Hepatocyte (in vitro differentiated cells): Measurements from ENCODE around the gene CXCR3. TPM values are rescaled to one million over a fixed set of nuclear protein-coding genes. Genes with fewer than 3 reads are reported as not detected.
A peak's percentile ranks its signal among the peaks of the same experiment; 100 is the strongest.
"Not testable (repeated sequence)": the region's sequence is repeated elsewhere in the genome, so short reads cannot be mapped to it uniquely, and the experiment has no call there.

Experiments
- DNase-seq: peaks from one replicate; pipeline ENCODE4 v3.0.0-alpha.2; 2016; ENCODE audit warnings: low spot score
- H2AFZ ChIP-seq: fragments of 200-600 bp; sonication (generic); 2 replicates; pipeline ENCODE4 v1.6.0; 2016; ENCODE audit warnings: antibody characterized with exemption, mild to moderate bottlenecking
- H3K27ac ChIP-seq: fragments of 200-600 bp; sonication (generic); 2 replicates; pipeline ENCODE4 v1.5.1; 2016; ENCODE audit warnings: mild to moderate bottlenecking
- H3K27me3 ChIP-seq: fragments of 200-600 bp; sonication (generic); 2 replicates; pipeline ENCODE4 v1.6.1; 2016
- H3K36me3 ChIP-seq: fragments of 200-600 bp; sonication (generic); replicated peaks from 2 replicates; pipeline ENCODE4 v1.5.1; 2016; ENCODE audit warnings: low read depth; ENCODE audit not compliant: insufficient read depth
- H3K4me1 ChIP-seq: fragments of 200-600 bp; sonication (generic); 2 replicates; pipeline ENCODE4 v1.5.1; 2016; ENCODE audit warnings: mild to moderate bottlenecking, moderate library complexity; ENCODE audit not compliant: insufficient read depth
- H3K4me2 ChIP-seq: fragments of 200-600 bp; sonication (generic); 2 replicates; pipeline ENCODE4 v1.6.0; 2016
- H3K4me3 ChIP-seq: fragments of 200-600 bp; sonication (generic); 2 replicates; pipeline ENCODE4 v1.5.1; 2016; ENCODE audit warnings: mild to moderate bottlenecking
- H3K79me2 ChIP-seq: fragments of 200-600 bp; sonication (generic); 2 replicates; pipeline ENCODE4 v1.6.0; 2017; ENCODE audit warnings: mild to moderate bottlenecking
- H3K9me2 ChIP-seq: fragments of 200-600 bp; sonication (generic); replicated peaks from 2 replicates; pipeline ENCODE4 v1.6.0; 2017; ENCODE audit warnings: mild to moderate bottlenecking; ENCODE audit not compliant: insufficient read depth
- H3K9me3 ChIP-seq: fragments of 200-600 bp; sonication (generic); 2 replicates; pipeline ENCODE4 v1.5.1; 2016; ENCODE audit warnings: low read depth, mild to moderate bottlenecking
- H4K20me1 ChIP-seq: fragments of 200-600 bp; sonication (generic); 2 replicates; pipeline ENCODE4 v1.6.0; 2016; ENCODE audit warnings: mild to moderate bottlenecking; ENCODE audit not compliant: insufficient read depth, poor library complexity, severe bottlenecking
- EZH2 ChIP-seq: fragments of 200-600 bp; sonication (generic); IDR thresholded peaks from 2 replicates; pipeline ENCODE4 v1.6.1; 2016; ENCODE audit warnings: antibody characterized with exemption, mild to moderate bottlenecking, borderline replicate concordance
- EZH2phosphoT487 ChIP-seq: fragments of 200-600 bp; sonication (generic); IDR thresholded peaks from one replicate; pipeline ENCODE4 v1.6.1; 2018; ENCODE audit warnings: antibody characterized with exemption, mild to moderate bottlenecking, low read depth, moderate library complexity; ENCODE audit not compliant: unreplicated experiment, severe bottlenecking
- WGBS: methylation state at CpG from one replicate; pipeline ENCODE4 v1.1.6; 2016; ENCODE audit warnings: low lambda C conversion rate; ENCODE audit errors: missing lambda C conversion rate; 5-methylcytosine and 5-hydroxymethylcytosine counted together
- polyA plus RNA-seq: library from polyadenylated mRNA; unstranded; fragments of >200 nt; fragmentation: Nextera tagmentation; extraction: Ambion mirVana; gene quantifications from 2 replicates; pipeline ENCODE4 v1.2.1, GENCODE V29; 2016
- total RNA-seq: library from RNA; depleted of rRNA; stranded (reverse); fragments of >200 nt; gene quantifications from 2 replicates; pipeline ENCODE4 v1.2.3, GENCODE V29; 2014
- TF ChIP-seq, protein P1 (sequence below): fragments of 200-600 bp; sonication (generic); IDR thresholded peaks from 2 replicates; pipeline ENCODE4 v1.5.1; 2016; ENCODE audit warnings: antibody characterized with exemption, mild to moderate bottlenecking; ENCODE audit not compliant: poor library complexity

The CXCR3 gene
- total and polyA plus RNA-seq, 2 experiments from 2014 or later, result not detected

DNA sequence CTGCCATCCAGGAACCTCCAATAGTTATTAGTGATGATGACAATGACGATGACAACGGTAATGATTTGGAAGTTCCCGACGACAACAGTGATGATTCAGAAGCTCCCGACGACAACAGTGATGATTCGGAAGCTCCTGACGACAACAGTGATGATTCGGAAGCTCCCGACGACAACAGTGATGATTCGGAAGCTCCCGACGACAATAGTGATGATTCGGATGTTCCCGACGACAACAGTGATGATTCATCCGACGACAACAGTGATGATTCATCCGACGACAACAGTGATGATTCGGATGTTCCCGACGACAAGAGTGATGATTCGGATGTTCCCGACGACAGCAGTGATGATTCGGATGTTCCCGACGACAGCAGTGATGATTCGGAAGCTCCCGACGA is 14.7 kb downstream of the CXCR3 start:
- H2AFZ ChIP-seq, result no peak overlapping the region
- no peak for DNase-seq
- no peaks in the 10 kb centered on the region for H3K9me2 ChIP-seq
- WGBS, result 88% methylated on average over 31 of the region's 33 CpGs
- no peaks in the 10 kb centered on the region for H3K9me3 ChIP-seq
- H4K20me1 ChIP-seq, result no peaks in the 10 kb centered on the region
- H3K79me2 ChIP-seq, result no peaks in the 10 kb centered on the region
- H3K4me1 ChIP-seq, result no peaks in the 10 kb centered on the region
- H3K27me3 ChIP-seq, result no peaks in the 10 kb centered on the region
- TF ChIP-seq EZH2phosphoT487 (no peak), EZH2 (no peak)
- TF ChIP-seq, protein P1, sequence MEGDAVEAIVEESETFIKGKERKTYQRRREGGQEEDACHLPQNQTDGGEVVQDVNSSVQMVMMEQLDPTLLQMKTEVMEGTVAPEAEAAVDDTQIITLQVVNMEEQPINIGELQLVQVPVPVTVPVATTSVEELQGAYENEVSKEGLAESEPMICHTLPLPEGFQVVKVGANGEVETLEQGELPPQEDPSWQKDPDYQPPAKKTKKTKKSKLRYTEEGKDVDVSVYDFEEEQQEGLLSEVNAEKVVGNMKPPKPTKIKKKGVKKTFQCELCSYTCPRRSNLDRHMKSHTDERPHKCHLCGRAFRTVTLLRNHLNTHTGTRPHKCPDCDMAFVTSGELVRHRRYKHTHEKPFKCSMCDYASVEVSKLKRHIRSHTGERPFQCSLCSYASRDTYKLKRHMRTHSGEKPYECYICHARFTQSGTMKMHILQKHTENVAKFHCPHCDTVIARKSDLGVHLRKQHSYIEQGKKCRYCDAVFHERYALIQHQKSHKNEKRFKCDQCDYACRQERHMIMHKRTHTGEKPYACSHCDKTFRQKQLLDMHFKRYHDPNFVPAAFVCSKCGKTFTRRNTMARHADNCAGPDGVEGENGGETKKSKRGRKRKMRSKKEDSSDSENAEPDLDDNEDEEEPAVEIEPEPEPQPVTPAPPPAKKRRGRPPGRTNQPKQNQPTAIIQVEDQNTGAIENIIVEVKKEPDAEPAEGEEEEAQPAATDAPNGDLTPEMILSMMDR, result no peak
- no peak overlapping the region for H3K4me2 ChIP-seq
- H3K27ac ChIP-seq, result no peak overlapping the region
- no peak overlapping the region for H3K4me3 ChIP-seq
- H3K36me3 ChIP-seq, result peaks cover 3% of the 10 kb centered on the region

DNA sequence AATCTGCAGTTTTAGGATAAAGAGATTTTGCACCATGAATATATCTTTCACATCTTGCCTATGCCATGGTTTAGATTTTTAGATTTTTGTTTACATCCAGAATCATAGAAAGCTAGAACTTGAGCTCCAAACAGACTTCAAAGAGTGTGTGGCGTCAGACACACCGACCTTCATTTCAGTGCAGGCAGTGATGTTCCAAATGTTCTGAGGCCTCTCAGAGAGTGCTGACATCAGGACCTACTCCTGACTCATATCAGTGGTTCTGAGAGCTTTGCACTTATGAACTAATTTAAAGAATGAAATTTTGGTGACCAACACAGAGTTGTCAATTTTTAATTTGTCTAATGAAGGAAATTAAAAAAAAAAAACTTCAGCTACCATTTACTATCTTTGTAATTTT is 18.3 kb downstream of the CXCR3 start:
- Histone ChIP-seq H2AFZ (no peak overlapping the region), H3K9me3 (no peaks in the 10 kb centered on the region), H3K27me3 (no peaks in the 10 kb centered on the region), H3K36me3 (peaks cover 3% of the 10 kb centered on the region), H4K20me1 (no peaks in the 10 kb centered on the region), H3K4me1 (no peaks in the 10 kb centered on the region), H3K79me2 (no peaks in the 10 kb centered on the region), H3K4me2 (no peak overlapping the region), H3K4me3 (no peak overlapping the region), H3K27ac (no peak overlapping the region), H3K9me2 (no peaks in the 10 kb centered on the region)
- no peak for TF ChIP-seq EZH2
- TF ChIP-seq, protein P1, result no peak
- no peak for TF ChIP-seq EZH2phosphoT487
- WGBS, result 81% methylated on average over 2 of the region's 2 CpGs
- no peak for DNase-seq

DNA sequence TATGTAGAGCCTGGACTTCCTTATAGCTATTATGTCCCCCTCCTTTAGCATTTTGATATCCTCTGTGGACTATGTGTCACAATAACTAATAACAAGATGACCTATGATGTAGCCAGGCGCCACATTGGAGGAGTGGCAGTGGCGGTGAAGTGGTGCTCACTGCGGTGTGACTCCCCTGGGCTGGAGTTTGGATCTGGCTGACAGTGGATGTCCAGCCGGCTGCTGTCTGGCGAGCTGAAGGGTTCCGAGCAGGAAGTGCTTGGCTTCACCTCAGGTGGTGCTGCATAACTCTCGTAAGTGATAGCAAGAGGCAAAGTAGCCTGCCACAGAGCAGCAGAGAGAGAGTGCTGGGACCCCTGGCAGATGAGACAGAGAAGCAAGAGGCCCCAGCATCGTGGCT is 25.1 kb downstream of the CXCR3 start:
- H3K27ac ChIP-seq, H3K27me3 ChIP-seq, H3K4me3 ChIP-seq, H3K9me3 ChIP-seq, H3K4me1 ChIP-seq, DNase-seq, H3K79me2 ChIP-seq, H3K9me2 ChIP-seq, H3K36me3 ChIP-seq, H2AFZ ChIP-seq, H3K4me2 ChIP-seq, H4K20me1 ChIP-seq: not testable (repeated sequence)
- WGBS, result 75% methylated on average over 7 of the region's 8 CpGs

DNA sequence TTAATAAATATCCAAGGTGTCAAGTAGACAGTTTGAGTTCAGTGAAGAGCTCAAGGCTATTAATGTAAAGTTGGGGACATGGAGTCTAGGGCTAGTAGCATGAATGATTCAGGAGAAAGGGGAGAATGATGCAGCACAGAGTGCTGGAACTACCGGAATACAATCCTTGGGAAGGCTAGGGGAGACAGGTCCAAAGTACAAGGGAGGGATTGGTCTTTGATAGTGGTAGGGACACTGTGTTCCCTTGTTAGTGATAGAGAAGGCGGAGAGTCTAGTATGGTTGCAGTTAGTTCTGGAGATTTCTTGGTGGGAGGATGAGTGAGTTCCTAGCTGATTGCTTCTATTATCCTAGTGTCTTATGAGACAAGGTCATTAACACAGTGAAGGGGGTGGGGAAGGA is 31.4 kb downstream of the CXCR3 start:
- Histone ChIP-seq H4K20me1 (no peaks in the 10 kb centered on the region), H3K4me2 (no peak overlapping the region), H2AFZ (no peak overlapping the region), H3K27me3 (no peaks in the 10 kb centered on the region), H3K4me1 (no peaks in the 10 kb centered on the region), H3K36me3 (no peaks in the 10 kb centered on the region), H3K27ac (no peak overlapping the region), H3K79me2 (no peaks in the 10 kb centered on the region), H3K4me3 (no peak overlapping the region), H3K9me3 (no peaks in the 10 kb centered on the region), H3K9me2 (no peaks in the 10 kb centered on the region)
- 68% methylated on average over 2 of the region's 2 CpGs for WGBS
- peak; percentile 32 for DNase-seq
- TF ChIP-seq, protein P1, result no peak
- TF ChIP-seq EZH2 (no peak), EZH2phosphoT487 (no peak)
